Chondrocyte (in vitro differentiated cells): Measurements from ENCODE around the gene ZNF398. TPM values are rescaled to one million over a fixed set of nuclear protein-coding genes. Genes with fewer than 3 reads are reported as not detected.

ENCODE experiments used
- DNase-seq: peaks from one replicate; pipeline ENCODE4 v3.0.0; 2021; ENCODE audit warnings: mixed read lengths, low spot score
- H3K27ac Mint-ChIP-seq: one replicate; pipeline ENCODE4 v1.8.0; 2021; ENCODE audit warnings: mild to moderate bottlenecking, moderate library complexity, mixed read lengths; ENCODE audit not compliant: unreplicated experiment
- H3K27me3 Mint-ChIP-seq: 2 replicates; pipeline ENCODE4 v1.8.0; 2021; ENCODE audit warnings: low read depth, mixed read lengths
- H3K36me3 Mint-ChIP-seq: 2 replicates; pipeline ENCODE4 v1.8.0; 2021; ENCODE audit warnings: low read depth, mixed read lengths
- H3K4me1 Mint-ChIP-seq: 2 replicates; pipeline ENCODE4 v1.8.0; 2021; ENCODE audit warnings: low read depth, mild to moderate bottlenecking, mixed read lengths
- H3K4me3 Mint-ChIP-seq: one replicate; pipeline ENCODE4 v1.8.0; 2021; ENCODE audit warnings: mild to moderate bottlenecking, moderate library complexity, mixed read lengths; ENCODE audit not compliant: unreplicated experiment
- H3K9me3 Mint-ChIP-seq: 2 replicates; pipeline ENCODE4 v1.8.0; 2021; ENCODE audit warnings: low read depth, mixed read lengths
- CTCF ChIP-seq: fragments of 200-600 bp; sonication (generic); IDR thresholded peaks from 2 replicates; pipeline ENCODE4 v1.5.0; 2021; ENCODE audit warnings: antibody characterized with exemption, mild to moderate bottlenecking, moderate library complexity
- total RNA-seq: library from RNA; stranded (reverse); gene quantifications from 3 replicates; pipeline ENCODE4 v1.2.1, GENCODE V29; 2021

The ZNF398 gene
- total RNA-seq, 1 donor from 2014 or later = 14.9 TPM

- peaks cover 18% of the 10 kb centered on the region for H3K4me1 Mint-ChIP-seq
- no peak for TF ChIP-seq CTCF
- H3K36me3 Mint-ChIP-seq = peaks cover 39% of the 10 kb centered on the region
- H3K27ac Mint-ChIP-seq = peak overlapping the region; percentile 27
- H3K27me3 Mint-ChIP-seq = no peaks in the 10 kb centered on the region
- no peak for DNase-seq
- no peak overlapping the region for H3K4me3 Mint-ChIP-seq
- no peaks in the 10 kb centered on the region for H3K9me3 Mint-ChIP-seq
Measured at GRCh38 chr7:149180722-149181449, 33.6 kb downstream of the ZNF398 start.

- no peak for DNase-seq
- no peak for TF ChIP-seq CTCF
- Mint-ChIP-seq H3K27me3 (no peaks in the 10 kb centered on the region), H3K4me1 (peaks cover 18% of the 10 kb centered on the region), H3K36me3 (peaks cover 36% of the 10 kb centered on the region), H3K4me3 (no peak overlapping the region), H3K9me3 (no peaks in the 10 kb centered on the region), H3K27ac (no peak overlapping the region)
Measured at GRCh38 chr7:149181450-149181790, 34.2 kb downstream of the ZNF398 start.

GRCh38 chr7:149184274-149184673 lies 37.0 kb downstream of the ZNF398 start:
- no peaks in the 10 kb centered on the region for H3K9me3 Mint-ChIP-seq
- no peaks in the 10 kb centered on the region for H3K27me3 Mint-ChIP-seq
- H3K4me3 Mint-ChIP-seq = no peak overlapping the region
- no peak for DNase-seq
- no peak overlapping the region for H3K27ac Mint-ChIP-seq
- no peak for TF ChIP-seq CTCF
- peaks cover 16% of the 10 kb centered on the region for H3K36me3 Mint-ChIP-seq
- H3K4me1 Mint-ChIP-seq = peaks cover 24% of the 10 kb centered on the region

- H3K27ac Mint-ChIP-seq = peak overlapping the region; percentile 18
- TF ChIP-seq CTCF = no peak
- no peaks in the 10 kb centered on the region for H3K36me3 Mint-ChIP-seq
- no peak for DNase-seq
- H3K4me1 Mint-ChIP-seq = peaks cover 6% of the 10 kb centered on the region
- no peak overlapping the region for H3K4me3 Mint-ChIP-seq
- H3K9me3 Mint-ChIP-seq = no peaks in the 10 kb centered on the region
- no peaks in the 10 kb centered on the region for H3K27me3 Mint-ChIP-seq
Measured at GRCh38 chr7:149188213-149188612, 41.0 kb downstream of the ZNF398 start.

GRCh38 chr7:149188637-149189259 lies 41.5 kb downstream of the ZNF398 start:
- H3K27me3 Mint-ChIP-seq = no peaks in the 10 kb centered on the region
- H3K27ac Mint-ChIP-seq = no peak overlapping the region
- H3K4me3 Mint-ChIP-seq = no peak overlapping the region
- no peak for DNase-seq
- no peaks in the 10 kb centered on the region for H3K9me3 Mint-ChIP-seq
- no peak for TF ChIP-seq CTCF
- no peaks in the 10 kb centered on the region for H3K36me3 Mint-ChIP-seq
- peaks cover 6% of the 10 kb centered on the region for H3K4me1 Mint-ChIP-seq
